ELR (cell line): Measurements from ENCODE around the gene RSBN1L.
A peak's percentile ranks its signal among the peaks of the same experiment; 100 is the strongest.

ENCODE experiments used
- DNase-seq: peaks from one replicate; pipeline ENCODE4 v3.0.0-alpha.2; 2015; ENCODE audit warnings: low read depth

Gene RSBN1L

DNA sequence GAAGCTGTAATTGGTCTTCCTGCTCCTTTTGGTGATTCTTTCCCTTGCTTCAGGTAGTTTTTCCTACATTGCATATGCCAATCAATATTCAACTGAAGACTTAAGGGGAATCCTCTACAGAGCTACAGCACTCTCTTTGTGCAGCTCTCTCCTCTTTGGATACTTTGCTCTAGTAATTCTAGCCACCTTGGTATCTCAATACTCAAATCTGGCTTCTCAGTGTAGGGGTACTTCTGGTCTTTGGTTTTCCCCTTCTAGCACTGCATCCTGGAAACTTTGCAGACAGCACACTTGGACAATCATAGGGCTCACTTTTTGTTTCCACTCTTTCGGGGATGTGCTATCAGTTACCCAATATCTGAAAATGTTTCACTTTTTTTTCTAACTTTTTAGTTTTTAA, 112.3 kb downstream of the RSBN1L start:
- DNase-seq: no peak

DNA sequence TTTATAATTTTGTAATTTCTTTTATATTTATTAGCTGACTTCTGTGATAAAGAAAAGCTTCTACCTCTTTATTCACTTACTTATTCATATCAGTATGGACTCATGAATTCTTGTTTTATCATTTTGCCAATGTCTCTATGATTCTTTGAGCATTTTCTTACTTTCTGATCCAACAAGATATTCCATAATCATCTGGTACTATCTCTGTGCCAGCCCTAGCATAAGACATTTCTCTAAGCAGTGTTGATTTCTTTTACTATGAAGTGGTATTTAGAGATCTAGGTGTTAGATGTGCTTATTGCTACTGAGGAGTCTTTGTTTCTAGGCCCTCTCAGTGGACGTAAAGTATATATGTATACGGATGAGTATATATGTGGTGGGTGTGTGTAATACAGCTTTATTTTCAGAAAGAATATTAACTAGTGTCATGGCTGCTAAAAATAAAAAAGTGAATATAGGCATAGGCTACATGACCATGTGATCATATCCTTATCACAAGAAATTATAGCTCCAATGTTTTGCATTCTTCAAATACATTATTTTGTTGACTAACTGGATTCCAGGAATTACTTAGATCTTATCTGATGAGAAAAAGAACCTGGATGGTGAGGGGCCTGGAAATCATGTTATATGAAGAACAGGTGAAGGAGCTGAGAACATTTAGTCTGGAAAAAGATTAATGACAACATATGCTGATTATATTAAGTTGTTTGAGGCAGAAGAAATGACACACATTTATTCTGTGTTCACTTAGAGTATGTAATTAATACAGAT, 115.4 kb downstream of the RSBN1L start:
- peak; percentile 75 for DNase-seq

- peak; percentile 86 for DNase-seq
These were observed 116.0 kb downstream of the RSBN1L start for GRCh38 chr7:77812290-77812685.

DNA sequence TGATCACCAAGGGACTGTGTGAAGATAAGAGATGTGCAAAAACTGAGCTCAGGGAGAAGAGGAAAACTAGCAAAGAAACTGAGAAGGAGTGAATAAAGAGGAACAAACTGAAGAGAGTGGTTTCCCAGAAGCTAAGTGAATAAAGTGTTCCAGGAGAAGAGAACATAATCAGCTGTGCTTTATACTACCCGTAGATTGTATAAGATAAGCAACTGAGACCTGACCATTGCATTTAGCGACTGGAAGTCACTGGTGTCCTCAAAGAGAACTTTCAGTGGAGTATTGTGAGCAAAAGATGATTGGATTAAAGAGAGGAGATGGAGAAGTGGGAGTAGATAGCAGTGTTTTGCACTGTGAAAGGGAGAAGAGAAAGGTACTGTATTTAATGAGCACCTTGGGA, 116.9 kb downstream of the RSBN1L start:
- no peak for DNase-seq

DNA sequence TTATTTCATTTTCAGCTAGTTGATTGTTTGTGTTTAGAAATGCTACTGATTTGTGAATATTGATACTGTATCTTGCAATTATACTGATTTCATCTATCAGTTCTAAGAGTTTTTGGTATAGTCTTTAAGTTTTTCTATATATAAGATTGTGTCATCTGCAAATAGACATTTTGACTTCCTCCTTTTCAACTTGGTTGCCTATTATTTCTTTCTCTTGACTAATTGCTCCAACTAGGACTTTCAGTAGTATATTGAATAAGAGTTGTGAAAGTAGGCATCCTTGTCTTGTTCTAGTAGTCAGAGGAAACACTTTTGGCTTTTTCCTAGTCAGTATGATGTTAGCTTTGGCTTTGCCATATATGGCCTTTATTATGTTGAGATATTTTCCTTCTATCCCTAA, 122.8 kb downstream of the RSBN1L start:
- DNase-seq: no peak

DNA sequence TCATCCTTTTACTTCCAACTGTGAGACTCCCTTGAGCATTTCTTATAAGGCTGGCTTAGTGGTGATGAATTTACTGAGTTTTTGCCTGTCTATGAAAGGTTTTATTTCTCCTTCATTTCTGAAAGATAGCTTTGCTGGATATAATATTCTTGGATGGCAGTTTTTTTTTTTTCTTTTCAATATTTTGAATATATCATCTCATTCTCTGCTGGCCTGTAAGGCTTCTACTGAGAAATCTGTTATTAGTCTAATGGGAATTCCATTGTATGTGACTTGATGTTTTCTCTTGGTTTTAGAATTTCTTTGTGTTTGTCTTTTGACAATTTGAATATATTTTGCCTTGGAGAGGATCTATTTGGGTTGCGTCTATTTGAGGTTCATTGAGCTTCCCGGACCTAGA, 124.7 kb downstream of the RSBN1L start:
- DNase-seq: no peak

DNA sequence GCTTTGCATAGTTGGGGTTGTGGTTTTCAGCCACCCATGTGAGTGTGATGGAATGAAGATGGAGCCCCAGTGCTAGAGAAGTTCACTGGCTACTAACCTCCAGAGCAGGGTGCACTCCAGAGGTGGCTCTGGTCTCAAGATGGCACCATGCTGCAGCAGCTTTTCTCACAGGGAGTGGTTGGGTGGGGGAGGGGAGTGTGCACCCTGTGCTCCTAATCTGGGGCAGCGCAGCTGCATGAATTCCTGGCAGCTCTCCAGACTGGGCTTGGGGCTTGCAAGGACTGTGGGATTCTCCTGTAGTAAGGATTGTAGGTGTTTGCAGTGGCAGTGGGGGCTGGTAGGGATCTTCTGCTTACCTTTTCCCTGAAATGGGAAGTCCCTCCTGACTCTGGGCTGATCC, 126.0 kb downstream of the RSBN1L start:
- no peak for DNase-seq

DNA sequence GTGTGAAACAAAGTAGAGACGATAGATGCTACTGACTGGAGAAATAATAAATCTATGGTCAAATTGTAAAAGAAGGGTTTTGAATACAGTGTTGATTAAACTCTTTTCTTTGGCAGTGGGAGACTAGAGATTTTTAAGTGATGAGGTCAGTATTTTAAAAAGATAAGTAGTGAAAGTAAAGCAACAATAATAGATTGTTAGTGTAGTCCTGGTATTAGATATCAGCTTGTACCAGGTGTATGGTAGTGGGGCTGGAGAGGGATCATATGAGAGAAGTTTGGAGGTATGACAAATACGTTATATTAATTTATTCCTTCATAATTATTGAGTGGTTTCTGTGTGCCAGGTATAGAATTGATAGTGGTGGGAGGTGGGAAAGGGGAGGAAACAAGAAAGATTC, 127.5 kb downstream of the RSBN1L start:
- no peak for DNase-seq

- DNase-seq: no peak
These were observed 128.4 kb downstream of the RSBN1L start for GRCh38 chr7:77824636-77825035.

DNA sequence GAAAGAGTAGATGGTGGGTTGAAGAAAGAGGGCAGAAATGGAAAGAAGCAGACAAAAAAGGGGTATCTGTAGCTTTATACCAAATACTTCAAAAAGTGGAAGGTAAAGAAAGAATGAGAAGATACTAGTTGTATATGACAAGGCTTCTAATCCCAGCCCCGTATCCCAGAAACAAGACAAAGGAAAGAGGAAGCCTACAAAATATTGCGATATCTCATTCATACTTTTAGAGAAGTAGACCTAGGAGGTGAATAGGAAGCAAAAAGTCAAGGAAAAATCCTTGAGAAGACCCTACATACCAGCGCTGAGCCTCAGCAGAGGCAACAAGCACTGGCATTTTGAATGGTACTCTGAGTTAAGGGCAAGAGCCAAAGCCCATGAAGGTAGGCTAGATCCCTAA, 128.9 kb downstream of the RSBN1L start:
- no peak for DNase-seq

GRCh38 chr7:77826300-77826699, 130.0 kb downstream of the RSBN1L start:
- DNase-seq: no peak

DNA sequence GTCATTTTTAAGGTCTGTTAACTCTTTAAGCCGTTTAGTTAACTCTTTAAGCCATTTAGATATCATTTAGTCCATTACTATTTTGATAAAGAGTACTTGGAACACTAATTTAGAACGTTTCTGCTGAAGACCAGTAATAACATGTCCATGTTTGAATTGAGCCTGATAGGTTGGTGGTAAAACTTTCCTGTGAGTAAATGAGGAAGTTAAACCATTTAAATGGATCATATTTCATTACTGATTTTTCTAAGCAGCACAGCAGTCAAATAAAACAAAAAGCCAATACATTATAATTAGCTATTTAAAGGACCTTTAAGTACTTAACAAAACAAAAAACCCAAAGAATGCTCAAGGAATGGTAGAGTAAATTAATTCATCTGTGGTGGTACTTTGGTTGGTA, 131.7 kb downstream of the RSBN1L start:
- no peak for DNase-seq

DNA sequence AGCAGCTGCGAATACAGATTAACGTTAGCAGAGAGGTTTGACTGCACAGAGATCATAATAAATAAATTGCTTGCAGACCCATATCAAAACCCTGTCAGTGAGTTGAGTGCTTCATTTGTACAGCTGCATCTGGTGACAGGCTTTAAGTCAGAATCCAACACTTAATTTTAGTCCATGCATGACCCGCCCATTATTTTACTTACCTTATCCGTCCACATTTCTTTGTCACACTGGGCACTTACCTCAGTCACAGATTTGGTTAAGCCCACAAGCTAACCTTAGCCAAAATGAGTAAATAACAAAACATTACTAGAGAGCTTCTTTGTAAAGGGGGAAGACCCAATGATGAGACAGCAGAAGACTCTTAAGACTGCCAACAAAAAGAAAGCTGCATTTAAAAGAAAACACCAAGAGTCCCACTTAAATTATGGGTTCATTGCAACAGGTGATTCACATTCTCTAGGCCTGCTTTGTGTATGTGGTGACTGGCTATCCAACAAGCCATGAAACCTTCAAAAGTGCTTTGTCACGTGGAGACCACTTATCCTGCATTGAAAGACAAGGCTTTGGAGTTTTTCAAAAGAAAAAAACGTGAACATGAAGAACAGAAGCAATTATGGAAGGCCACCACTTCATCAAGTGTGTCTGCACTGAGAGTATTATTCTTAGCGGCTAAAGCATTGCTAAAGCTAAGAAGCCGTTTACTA, 134.5 kb downstream of the RSBN1L start:
- no peak for DNase-seq

DNA sequence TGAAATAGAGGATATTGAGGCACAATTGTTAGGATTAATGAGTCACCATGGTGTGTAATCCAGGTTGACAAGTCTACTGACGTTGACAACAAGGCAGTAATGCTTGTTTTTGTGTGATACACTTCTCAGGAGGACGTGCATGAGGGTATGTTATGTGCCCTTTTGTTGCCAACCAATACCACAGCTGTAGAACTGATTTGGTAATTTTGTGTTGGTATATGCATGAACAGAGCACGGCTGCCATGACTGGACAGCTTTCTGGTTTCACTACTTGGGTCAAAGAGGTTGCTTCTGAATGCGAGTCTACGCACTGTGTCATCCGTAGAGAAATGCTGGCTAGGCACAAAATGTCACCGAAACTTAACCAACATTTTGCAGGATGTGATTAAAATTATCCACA, 135.2 kb downstream of the RSBN1L start:
- no peak for DNase-seq

DNA sequence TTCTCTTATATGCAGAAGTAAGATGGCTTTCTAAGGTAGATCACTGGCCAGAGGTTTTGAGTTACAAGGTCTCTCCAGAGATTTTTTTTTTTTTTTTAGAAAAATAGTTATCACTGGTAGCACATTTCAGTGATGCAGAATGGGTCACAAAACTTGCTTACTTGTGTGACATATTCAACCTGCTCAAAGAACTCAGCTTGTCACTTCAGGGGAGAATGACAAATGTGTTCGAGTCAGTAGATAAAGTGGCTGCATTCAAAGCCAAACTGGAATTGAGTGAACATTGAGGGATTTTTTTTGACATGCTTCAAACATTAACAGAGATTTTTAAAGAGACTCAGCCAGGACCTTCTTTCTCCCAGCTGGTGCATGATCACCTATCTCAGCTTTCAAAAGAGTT, 135.7 kb downstream of the RSBN1L start:
- DNase-seq: no peak
